Stimulated activated naive B cell treated with anti-CD40 and anti-IgM and Interleukin-4, amounts not matched to agents 10 μg/mL and 1 μg/mL and 100 μg/mL, for 72 hours (primary cell): ENCODE data around the gene SAA4.
A peak's percentile ranks its signal among the peaks of the same experiment; 100 is the strongest.
"Not testable (repeated sequence)": the region's sequence is repeated elsewhere in the genome, so short reads cannot be mapped to it uniquely, and the experiment has no call there.

ENCODE experiments used
- ATAC-seq, 2 donors: fragments of 150-1000 bp; cut with Tn5 transposase; replicated peaks; 2 replicates each; pipeline ENCODE4 v1.10.0; 2021; ENCODE audit warnings: moderate library complexity in 1 of 2
- DNase-seq: peaks from one replicate; pipeline ENCODE4 v3.0.0; 2021
- H3K27ac Mint-ChIP-seq: one replicate; pipeline ENCODE4 v1.8.0; 2022; ENCODE audit warnings: mild to moderate bottlenecking, mixed read lengths
- H3K27me3 Mint-ChIP-seq, 2 donors: one replicate each; pipeline ENCODE4 v1.8.0; 2022; ENCODE audit warnings: mixed read lengths in 2 of 2
- H3K36me3 Mint-ChIP-seq, 2 donors: one replicate each; pipeline ENCODE4 v1.8.0; 2022; ENCODE audit warnings: mixed read lengths in 2 of 2, mild to moderate bottlenecking in 1 of 2
- H3K4me1 Mint-ChIP-seq, 2 donors: one replicate each; pipeline ENCODE4 v1.8.0; 2022; ENCODE audit warnings: mixed read lengths in 2 of 2, mild to moderate bottlenecking in 1 of 2
- H3K4me3 Mint-ChIP-seq, 2 donors: one replicate each; pipeline ENCODE4 v1.8.0; 2022; ENCODE audit warnings: mild to moderate bottlenecking in 2 of 2, mixed read lengths in 2 of 2, moderate library complexity in 1 of 2
- H3K9me3 Mint-ChIP-seq, 2 donors: one replicate each; pipeline ENCODE4 v1.8.0; 2022; ENCODE audit warnings: mixed read lengths in 2 of 2, mild to moderate bottlenecking in 1 of 2

SAA4 gene

DNA sequence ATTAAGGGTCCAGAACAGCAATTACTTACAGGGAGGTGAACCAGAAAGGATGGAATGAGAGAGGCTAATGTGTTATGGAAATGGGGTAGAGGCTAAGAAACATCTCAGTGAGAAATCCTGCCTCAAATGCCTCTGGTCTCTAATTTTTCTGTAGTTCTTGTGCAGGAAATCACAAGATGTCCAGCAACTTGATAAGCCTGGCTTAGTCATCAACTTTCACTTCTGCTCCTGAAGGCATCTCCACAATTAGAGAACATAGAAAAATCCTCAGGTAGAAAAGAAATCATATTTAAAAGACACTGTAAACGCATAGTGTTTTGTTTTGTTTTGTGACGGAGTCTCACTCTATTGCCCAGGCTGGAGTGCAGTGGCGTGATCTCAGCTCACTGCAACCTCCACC, 45.2 kb downstream of the SAA4 start:
- peak in 1 of 2 donors; percentile 45 for ATAC-seq
- peaks cover 0 to 2% of the 10 kb centered on the region in 2 donors for H3K9me3 Mint-ChIP-seq
- peaks cover 22 to 24% of the 10 kb centered on the region in 2 donors for H3K27me3 Mint-ChIP-seq
- no peak overlapping the region for H3K27ac Mint-ChIP-seq
- no peaks in the 10 kb centered on the region for H3K36me3 Mint-ChIP-seq
- peaks cover 6% of the 10 kb centered on the region in 2 donors for H3K4me1 Mint-ChIP-seq
- no peak overlapping the region for H3K4me3 Mint-ChIP-seq
- no peak for DNase-seq

DNA sequence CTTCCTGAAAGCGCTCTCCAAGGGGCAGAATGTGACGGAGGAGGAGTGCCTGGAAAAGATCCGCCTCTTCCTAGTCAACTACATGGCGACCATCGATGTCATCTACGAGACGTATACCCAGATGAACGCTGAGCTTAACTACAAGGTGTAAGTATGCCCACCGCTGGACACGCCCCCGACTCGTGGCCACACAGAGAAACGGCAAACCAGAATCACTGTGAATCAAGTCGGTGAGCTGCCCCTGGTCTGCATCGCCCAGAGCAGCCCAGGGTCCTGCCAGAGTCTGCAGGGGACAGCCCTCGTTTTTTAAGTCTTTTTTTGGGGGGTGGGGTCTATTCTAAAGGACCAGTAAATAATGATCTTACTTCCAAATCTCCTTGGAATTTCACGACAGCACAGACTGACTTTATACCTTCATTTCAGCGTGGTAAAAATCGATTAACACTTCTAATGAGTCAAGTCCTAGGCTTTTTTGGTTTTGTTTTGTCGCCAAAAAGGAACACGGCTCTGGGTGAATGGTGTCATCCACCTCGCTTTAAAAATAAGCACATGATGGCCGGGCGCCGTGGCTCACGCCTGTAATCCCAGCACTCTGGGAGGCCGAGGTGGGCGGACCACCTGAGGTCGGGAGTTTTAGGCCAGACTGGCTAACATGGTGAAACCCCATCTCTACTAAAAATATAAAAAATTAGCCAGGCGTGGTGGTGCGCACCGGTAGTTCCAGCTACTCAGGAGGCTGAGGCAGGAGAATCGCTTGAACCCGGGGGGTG, 46.9 kb downstream of the SAA4 start:
- H3K27ac Mint-ChIP-seq, H3K36me3 Mint-ChIP-seq, H3K4me3 Mint-ChIP-seq, H3K4me1 Mint-ChIP-seq, H3K9me3 Mint-ChIP-seq, ATAC-seq, DNase-seq: not testable (repeated sequence)
- peaks cover 28 to 34% of the 10 kb centered on the region in 2 donors for H3K27me3 Mint-ChIP-seq

DNA sequence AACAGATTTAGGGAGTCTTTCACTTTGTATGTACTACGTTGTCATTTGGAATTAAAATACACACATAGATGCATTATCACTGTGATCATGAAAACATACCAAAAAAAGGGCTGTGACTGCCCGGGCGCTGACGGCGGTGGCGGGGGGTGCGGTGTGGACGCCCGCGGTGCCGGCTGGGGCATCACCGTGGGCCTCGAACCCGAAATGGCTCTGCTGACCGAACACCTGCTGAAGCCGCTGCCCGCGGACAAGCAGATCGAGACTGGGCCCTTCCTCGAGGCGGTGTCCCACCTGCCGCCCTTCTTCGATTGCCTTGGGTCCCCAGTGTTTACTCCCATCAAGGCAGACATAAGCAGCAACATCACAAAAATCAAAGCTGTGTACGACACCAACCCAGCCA, 47.8 kb downstream of the SAA4 start:
- H3K9me3 Mint-ChIP-seq, result peaks cover 0 to 2% of the 10 kb centered on the region in 2 donors
- ATAC-seq, result no peak
- peaks cover 6% of the 10 kb centered on the region in 2 donors for H3K4me1 Mint-ChIP-seq
- peaks cover 28 to 34% of the 10 kb centered on the region in 2 donors for H3K27me3 Mint-ChIP-seq
- no peak for DNase-seq
- no peak overlapping the region for H3K4me3 Mint-ChIP-seq
- H3K27ac Mint-ChIP-seq, result no peak overlapping the region
- H3K36me3 Mint-ChIP-seq, result no peaks in the 10 kb centered on the region
